ENCODE data around the gene AOAH. TPM values are rescaled to one million over a fixed set of nuclear protein-coding genes. Genes with fewer than 3 reads are reported as not detected.

Gene AOAH
- total and polyA plus RNA-seq, 2 of the 13 experiments (the other 11 are each of a cell fraction or from before 2014, with no cell fraction given): not detected

DNA sequence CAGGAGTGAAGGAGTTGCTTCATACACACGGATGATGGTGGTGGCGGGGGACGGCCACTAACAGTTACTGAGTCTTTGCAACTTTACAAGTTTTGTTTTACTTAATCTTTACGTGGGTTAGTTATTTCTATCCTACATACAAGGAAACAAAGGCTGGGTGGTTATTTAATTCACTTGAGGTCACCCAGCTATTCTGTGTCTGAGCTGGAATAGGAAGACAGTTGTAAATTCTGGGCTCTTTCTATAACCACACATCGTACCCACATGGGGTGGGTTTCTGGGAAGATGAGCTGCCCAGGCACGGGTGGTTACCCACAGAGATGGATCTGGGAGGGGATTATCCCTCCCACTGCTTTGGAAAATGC lies 196.8 kb downstream of the AOAH start (continued):
- TF ChIP-seq HINFP (CRISPR knock-in tag; IDR thresholded peaks at IDR 0.05; ENCODE audit: low read depth) (no peak), MBD4 (IDR thresholded peaks at IDR 0.05; ENCODE audit: borderline replicate concordance, low read length) (no peak), ZBTB20 (CRISPR knock-in tag; IDR thresholded peaks at IDR 0.05; ENCODE audit: borderline replicate concordance, low read depth) (no peak), ZNF256 (CRISPR knock-in tag; conservative IDR thresholded peaks at IDR 0.05) (no peak), ZNF550 (CRISPR knock-in tag; IDR thresholded peaks at IDR 0.05; ENCODE audit: borderline replicate concordance) (no peak), HCFC1 (IDR thresholded peaks at IDR 0.05; ENCODE audit: low read depth, low read length) (no peak), DZIP1 (CRISPR knock-in tag; IDR thresholded peaks at IDR 0.05) (no peak), SETDB1 (CRISPR knock-in tag; IDR thresholded peaks at IDR 0.05; ENCODE audit: borderline replicate concordance) (no peak)
- TF ChIP-seq, protein P1, sequence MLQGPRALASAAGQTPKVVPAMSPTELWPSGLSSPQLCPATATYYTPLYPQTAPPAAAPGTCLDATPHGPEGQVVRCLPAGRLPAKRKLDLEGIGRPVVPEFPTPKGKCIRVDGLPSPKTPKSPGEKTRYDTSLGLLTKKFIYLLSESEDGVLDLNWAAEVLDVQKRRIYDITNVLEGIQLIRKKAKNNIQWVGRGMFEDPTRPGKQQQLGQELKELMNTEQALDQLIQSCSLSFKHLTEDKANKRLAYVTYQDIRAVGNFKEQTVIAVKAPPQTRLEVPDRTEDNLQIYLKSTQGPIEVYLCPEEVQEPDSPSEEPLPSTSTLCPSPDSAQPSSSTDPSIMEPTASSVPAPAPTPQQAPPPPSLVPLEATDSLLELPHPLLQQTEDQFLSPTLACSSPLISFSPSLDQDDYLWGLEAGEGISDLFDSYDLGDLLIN (CRISPR knock-in tag; IDR thresholded peaks at IDR 0.05; ENCODE audit: borderline replicate concordance): no peak

Measured in HepG2 (cell line).